ENCODE data around the gene DPP10. TPM values are rescaled to one million over a fixed set of nuclear protein-coding genes. Genes with fewer than 3 reads are reported as not detected.
A peak's percentile ranks its signal among the peaks of the same experiment; 100 is the strongest.

Gene DPP10
- total and polyA plus RNA-seq, 2 of the 13 experiments (the other 11 are each of a cell fraction or from before 2014, with no cell fraction given) = 0.95 to 1.7 TPM

DNA sequence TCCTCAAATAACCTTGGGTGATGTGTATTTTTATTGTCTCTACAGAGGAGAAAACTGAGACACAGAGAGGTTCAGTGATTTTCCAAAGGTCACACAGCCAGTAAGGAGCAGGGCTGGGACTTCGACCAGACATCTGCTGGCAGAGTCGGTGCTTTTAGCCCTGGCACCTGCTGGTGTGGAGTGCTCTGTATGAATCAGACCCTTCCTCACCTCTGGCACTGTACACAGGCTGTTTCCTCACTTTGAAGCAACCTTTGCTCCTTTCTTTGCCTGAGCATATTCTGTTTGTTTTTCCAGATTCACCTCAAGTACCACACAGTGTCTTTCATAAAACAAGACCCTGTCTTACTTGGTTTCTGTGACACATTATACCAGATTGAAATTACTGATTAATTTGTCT lies 107.9 kb downstream of the DPP10 start (continued):
- TF ChIP-seq, protein P1, sequence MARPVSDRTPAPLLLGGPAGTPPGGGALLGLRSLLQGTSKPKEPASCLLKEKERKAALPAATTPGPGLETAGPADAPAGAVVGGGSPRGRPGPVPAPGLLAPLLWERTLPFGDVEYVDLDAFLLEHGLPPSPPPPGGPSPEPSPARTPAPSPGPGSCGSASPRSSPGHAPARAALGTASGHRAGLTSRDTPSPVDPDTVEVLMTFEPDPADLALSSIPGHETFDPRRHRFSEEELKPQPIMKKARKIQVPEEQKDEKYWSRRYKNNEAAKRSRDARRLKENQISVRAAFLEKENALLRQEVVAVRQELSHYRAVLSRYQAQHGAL (CRISPR knock-in tag; IDR thresholded peaks at IDR 0.05; ENCODE audit: not compliant biosample characterization) = no peak
- TF ChIP-seq SPEN (CRISPR knock-in tag; IDR thresholded peaks at IDR 0.05; ENCODE audit: low read depth) (0 out of 2 replicates have a peak, but pooled peaks have one; percentile 22), ZNF44 (CRISPR knock-in tag; IDR thresholded peaks at IDR 0.05) (peak; percentile 43; the same call in 1 of the 2 replicates), NBN (conservative IDR thresholded peaks at IDR 0.05) (no peak), SMAD9 (CRISPR knock-in tag; IDR thresholded peaks at IDR 0.05) (no peak), WIZ (CRISPR knock-in tag; IDR thresholded peaks at IDR 0.05) (no peak), ZFP1 (CRISPR knock-in tag; IDR thresholded peaks at IDR 0.05) (no peak), ZNF569 (CRISPR knock-in tag; IDR thresholded peaks at IDR 0.05; ENCODE audit: borderline replicate concordance) (no peak), ZSCAN9 (CRISPR knock-in tag; IDR thresholded peaks at IDR 0.05; ENCODE audit: borderline replicate concordance) (peak; percentile 7; the same call in 1 of the 2 replicates), ZNF354B (CRISPR knock-in tag; IDR thresholded peaks at IDR 0.05) (0 out of 2 replicates have a peak, but pooled peaks have one; percentile 39), RCOR2 (CRISPR knock-in tag; IDR thresholded peaks at IDR 0.05) (peak; percentile 88; the same call in 1 of the 2 replicates), TCF7L2 (IDR thresholded peaks at IDR 0.05; ENCODE audit: low read depth, low read length) (no peak)
- TF ChIP-seq, protein P2, sequence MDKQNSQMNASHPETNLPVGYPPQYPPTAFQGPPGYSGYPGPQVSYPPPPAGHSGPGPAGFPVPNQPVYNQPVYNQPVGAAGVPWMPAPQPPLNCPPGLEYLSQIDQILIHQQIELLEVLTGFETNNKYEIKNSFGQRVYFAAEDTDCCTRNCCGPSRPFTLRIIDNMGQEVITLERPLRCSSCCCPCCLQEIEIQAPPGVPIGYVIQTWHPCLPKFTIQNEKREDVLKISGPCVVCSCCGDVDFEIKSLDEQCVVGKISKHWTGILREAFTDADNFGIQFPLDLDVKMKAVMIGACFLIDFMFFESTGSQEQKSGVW (CRISPR knock-in tag; IDR thresholded peaks at IDR 0.05; ENCODE audit: borderline replicate concordance) = no peak
- TF ChIP-seq, protein P3, sequence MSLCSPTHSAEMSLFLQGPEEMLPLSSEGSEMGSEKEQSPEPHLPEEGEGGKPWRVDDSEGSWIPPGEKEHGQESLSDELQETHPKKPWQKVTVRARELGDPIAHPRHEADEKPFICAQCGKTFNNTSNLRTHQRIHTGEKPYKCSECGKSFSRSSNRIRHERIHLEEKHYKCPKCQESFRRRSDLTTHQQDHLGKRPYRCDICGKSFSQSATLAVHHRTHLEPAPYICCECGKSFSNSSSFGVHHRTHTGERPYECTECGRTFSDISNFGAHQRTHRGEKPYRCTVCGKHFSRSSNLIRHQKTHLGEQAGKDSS (CRISPR knock-in tag; IDR thresholded peaks at IDR 0.05; ENCODE audit: borderline replicate concordance, low read depth) = no peak
- TF ChIP-seq, protein P4, sequence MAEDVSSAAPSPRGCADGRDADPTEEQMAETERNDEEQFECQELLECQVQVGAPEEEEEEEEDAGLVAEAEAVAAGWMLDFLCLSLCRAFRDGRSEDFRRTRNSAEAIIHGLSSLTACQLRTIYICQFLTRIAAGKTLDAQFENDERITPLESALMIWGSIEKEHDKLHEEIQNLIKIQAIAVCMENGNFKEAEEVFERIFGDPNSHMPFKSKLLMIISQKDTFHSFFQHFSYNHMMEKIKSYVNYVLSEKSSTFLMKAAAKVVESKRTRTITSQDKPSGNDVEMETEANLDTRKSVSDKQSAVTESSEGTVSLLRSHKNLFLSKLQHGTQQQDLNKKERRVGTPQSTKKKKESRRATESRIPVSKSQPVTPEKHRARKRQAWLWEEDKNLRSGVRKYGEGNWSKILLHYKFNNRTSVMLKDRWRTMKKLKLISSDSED (CRISPR knock-in tag; IDR thresholded peaks at IDR 0.05) = no peak
- TF ChIP-seq, protein P5, sequence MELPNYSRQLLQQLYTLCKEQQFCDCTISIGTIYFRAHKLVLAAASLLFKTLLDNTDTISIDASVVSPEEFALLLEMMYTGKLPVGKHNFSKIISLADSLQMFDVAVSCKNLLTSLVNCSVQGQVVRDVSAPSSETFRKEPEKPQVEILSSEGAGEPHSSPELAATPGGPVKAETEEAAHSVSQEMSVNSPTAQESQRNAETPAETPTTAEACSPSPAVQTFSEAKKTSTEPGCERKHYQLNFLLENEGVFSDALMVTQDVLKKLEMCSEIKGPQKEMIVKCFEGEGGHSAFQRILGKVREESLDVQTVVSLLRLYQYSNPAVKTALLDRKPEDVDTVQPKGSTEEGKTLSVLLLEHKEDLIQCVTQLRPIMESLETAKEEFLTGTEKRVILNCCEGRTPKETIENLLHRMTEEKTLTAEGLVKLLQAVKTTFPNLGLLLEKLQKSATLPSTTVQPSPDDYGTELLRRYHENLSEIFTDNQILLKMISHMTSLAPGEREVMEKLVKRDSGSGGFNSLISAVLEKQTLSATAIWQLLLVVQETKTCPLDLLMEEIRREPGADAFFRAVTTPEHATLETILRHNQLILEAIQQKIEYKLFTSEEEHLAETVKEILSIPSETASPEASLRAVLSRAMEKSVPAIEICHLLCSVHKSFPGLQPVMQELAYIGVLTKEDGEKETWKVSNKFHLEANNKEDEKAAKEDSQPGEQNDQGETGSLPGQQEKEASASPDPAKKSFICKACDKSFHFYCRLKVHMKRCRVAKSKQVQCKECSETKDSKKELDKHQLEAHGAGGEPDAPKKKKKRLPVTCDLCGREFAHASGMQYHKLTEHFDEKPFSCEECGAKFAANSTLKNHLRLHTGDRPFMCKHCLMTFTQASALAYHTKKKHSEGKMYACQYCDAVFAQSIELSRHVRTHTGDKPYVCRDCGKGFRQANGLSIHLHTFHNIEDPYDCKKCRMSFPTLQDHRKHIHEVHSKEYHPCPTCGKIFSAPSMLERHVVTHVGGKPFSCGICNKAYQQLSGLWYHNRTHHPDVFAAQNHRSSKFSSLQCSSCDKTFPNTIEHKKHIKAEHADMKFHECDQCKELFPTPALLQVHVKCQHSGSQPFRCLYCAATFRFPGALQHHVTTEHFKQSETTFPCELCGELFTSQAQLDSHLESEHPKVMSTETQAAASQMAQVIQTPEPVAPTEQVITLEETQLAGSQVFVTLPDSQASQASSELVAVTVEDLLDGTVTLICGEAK (IDR thresholded peaks at IDR 0.05) = no peak
- TF ChIP-seq, protein P5 (CRISPR knock-in tag; IDR thresholded peaks at IDR 0.05) = no peak

Data from HepG2 (cell line).